Islet precursor cell (in vitro differentiated cells): Measurements from ENCODE around the gene LSM2.
"Not testable (repeated sequence)": the region's sequence is repeated elsewhere in the genome, so short reads cannot be mapped to it uniquely, and the experiment has no call there.

ENCODE experiments used
- DNase-seq: peaks from one replicate; pipeline ENCODE4 v3.0.0-alpha.2; 2018

LSM2 gene

DNA sequence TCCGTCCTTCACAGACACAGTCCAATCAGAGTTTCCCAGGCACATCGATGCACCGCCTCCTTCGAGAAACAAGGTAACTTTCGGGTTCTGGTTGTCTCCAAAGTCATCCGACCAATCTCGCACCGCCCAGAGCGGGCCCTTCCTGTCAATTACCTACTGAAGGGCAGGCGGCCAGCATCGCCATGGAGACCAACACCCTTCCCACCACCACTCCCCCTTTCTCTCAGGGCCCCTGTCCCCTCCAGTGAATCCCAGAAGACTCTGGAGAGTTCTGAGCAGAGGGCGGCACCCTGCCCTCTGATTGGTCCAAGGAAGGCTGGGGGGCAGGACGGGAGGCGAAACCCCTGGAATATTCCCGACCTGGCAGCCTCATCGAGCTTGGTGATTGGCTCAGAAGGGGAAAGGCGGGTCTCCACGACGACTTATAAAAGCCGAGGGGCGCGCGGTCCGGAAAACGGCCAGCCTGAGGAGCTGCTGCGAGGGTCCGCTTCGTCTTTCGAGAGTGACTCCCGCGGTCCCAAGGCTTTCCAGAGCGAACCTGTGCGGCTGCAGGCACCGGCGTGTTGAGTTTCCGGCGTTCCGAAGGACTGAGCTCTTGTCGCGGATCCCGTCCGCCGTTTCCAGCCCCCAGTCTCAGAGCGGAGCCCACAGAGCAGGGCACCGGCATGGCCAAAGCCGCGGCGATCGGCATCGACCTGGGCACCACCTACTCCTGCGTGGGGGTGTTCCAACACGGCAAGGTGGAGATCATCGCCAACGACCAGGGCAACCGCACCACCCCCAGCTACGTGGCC, 20.7 kb upstream of the LSM2 start, which contains the start of gene HSPA1B:
Gene HSPA1B (plus strand): TSS at position 453 of the 794 bp plus-strand sequence. CDS start 213 bp downstream, at position 666.
- peak; percentile 100 for DNase-seq

- no peak for DNase-seq
Measured at GRCh38 chr6:31826793-31827285, 20.1 kb upstream of the LSM2 start.

DNA sequence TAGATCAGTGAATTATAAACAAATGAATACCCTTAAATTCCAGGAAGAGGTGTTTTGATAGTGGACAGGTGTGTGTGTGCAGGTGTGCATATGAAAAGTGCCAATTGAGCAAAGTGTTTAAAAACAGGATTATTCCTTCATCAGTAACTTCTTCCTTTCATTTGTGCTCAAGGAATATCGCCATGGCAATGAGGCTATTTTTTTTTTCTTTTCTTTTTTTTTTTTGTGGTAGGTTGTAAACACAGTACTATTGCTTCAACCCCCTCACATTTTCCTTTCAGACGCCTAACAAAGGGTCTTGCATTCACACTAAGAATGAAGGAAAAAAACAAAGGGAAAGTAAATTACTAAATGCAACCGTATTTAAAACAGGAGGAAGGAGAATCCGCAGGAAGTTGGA, 18.8 kb upstream of the LSM2 start:
- DNase-seq = no peak

DNA sequence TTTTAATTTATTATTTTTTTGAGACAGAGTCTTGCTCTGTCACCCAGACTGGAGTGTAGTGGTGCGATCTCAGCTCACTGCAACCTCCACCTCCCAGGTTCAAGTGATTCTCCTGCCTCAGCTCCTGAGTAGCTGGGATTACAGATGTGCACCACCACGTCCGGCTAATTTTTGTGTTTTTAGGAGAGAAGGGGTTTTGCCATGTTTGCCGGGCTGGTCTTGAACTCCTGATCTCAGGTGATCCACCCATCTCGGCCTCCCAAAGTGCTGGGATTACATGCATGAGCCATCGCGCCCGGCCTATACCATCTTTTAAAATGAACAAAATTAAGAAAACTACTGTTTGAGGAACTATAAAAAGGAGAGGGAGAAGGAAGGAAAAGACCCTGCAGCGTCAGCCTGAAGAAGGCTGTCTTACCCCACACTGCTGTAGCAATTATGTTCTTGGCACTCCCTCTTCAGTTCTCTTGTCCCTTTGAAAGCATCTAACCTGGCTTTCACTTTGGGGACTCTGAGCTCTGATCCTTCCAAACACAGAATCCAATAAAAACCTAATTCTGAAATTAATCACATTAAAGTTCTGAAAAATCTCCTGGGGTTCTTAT, 16.9 kb upstream of the LSM2 start:
- DNase-seq = not testable (repeated sequence)

DNA sequence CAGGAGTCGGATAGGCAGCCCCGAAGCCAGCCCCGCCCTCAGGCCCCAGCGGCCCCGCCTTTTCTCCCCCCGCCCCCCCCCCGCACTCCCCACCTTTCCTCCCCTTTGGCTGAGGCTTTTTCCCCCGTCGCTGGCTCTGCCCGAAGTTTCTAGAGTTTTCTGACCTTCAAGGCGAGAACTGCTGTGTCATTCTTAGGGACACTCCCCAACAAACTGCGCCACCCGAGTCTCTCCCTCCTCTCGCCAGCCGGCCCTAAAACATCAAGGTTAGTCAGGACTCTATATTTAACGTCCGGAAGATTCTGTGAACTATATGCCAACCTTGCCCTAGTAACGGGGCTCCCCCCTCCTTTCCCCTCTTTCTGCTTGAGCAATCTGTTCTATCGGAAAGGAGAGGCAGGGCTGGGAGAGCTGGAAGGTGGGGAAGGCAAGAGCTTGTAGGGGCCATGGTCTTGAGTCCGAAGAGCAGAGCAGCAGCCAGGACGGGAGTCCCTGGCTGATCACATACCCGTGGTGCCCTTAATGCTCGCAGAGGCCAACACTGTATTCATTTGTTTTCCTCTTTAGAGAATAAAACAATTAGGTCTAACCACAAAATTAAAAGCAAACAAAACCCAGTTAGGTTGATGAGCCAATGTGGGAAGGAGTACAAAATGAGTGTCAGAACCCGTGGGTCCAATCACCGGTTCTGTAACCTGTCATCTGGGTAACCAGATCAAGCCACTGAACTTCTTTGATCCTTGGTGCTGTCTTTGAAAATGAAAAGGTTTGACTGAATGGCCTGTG, 15.5 kb upstream of the LSM2 start:
- peak; percentile 89 for DNase-seq

GRCh38 chr6:31821301-31822035, 14.7 kb upstream of the LSM2 start:
- DNase-seq = peak; percentile 78

GRCh38 chr6:31820399-31820798, 13.6 kb upstream of the LSM2 start:
- DNase-seq = not testable (repeated sequence)

DNA sequence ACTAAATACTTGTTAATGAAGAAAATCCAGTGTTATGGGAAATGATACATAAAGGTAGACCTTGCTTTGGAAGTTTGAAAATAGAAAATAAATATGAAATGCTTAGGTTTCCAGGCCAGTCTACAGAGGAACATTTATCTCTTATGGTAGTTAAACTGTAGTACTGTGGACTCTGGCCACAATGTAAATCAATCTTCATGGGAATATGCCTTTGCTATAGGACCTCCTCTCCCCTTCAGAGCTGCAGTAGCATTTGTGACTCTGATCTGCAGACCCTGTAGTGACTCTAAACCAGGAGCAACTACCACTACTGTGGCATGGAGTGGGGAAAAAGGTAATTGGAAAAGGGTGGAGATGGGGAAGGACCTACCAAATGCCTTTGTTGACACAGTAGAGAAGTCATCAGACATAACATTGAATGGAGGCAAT, 13.1 kb upstream of the LSM2 start:
- DNase-seq = no peak

- DNase-seq = not testable (repeated sequence)
Measured at GRCh38 chr6:31817929-31818511, 11.3 kb upstream of the LSM2 start.

GRCh38 chr6:31817133-31817928, 10.6 kb upstream of the LSM2 start:
- DNase-seq = not testable (repeated sequence)

GRCh38 chr6:31815025-31815838, 8.5 kb upstream of the LSM2 start, which contains the start of the genes HSPA1A and HSPA1L:
Gene HSPA1A (plus strand): TSS chr6:31815543. CDS start chr6:31815757, 214 bp downstream.
Gene HSPA1L (minus strand): TSS chr6:31815283. CDS start chr6:31811972, 3,311 bp downstream.
- peak; percentile 100 for DNase-seq

GRCh38 chr6:31814677-31815024, 7.9 kb upstream of the LSM2 start:
- DNase-seq = peak; percentile 98

DNA sequence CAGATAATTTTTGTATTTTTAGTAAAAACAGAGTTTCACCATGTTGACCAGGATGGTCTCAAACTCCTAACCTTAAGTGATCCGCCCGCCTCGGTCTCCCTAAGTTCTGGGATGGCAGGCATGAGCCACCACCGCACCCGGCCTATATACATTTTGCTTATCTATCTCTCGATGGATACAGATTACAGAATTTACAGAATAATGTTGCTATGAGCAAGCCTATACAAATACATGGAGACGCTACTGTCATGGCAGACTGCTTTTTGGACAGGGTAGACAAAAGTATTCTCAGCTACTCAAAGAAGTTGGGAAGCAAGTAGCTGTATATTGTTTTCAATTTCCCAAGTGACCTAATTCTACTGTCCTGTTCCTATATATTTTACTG, 6.7 kb upstream of the LSM2 start:
- DNase-seq = no peak

DNA sequence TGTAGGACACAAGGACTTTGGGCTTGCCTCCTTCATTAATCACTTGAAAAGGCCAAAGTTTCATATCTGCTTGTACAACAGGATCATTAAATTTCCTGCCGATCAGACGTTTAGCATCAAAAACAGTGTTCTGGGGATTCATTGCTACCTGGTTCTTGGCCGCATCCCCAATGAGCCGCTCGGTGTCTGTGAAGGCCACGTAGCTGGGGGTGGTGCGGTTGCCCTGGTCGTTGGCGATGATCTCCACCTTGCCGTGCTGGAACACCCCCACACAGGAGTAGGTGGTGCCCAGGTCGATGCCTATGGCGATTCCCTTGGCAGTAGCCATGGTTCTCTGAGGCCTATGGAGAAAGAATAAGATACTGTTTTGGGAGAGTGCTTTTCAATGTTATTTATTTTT, 4.9 kb upstream of the LSM2 start:
- DNase-seq = no peak

DNA sequence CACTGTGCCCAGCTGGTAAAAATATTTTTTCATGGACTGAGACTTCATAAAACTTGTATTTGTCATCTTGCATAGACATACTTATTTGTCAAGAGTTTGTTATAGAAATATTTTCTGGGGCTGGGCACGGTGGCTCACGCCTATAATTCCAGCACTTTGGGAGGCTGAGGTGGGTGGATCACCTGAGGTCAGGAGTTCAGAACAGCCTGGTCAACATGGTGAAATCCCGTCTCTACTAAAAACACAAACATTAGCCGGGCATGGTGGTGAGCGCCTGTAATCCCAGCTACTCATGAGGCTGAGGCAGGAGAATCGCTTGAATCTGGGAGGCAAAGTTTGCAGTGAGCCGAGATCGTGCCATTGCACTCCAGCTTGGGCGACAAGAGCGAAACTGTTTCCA, 1.8 kb upstream of the LSM2 start:
- DNase-seq = not testable (repeated sequence)

DNA sequence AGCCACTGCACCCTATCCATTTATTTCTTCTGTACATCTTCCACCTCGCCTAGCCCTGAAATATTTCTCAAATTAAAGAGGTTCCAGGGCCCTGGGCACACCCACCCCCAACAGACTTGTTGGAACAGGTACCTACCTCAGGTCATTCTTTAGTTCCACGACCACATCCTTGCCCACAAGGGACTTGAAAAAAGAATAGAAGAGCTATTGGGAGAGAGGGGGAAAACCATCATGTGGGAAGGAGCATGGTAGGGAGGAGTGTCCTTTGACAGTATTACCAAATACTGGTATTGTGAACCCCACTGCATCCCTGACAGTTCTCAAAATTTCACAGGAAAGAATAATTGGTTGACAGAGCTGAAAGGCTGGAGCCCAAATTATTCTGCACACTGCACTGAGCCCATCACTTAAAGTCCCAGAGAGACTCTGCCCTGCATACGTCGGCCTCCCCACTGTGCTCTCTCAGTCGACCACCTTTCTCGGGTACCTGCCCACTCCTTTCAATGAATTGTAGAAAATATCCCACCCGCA, 762 bp downstream of the LSM2 start:
- DNase-seq = no peak

DNA sequence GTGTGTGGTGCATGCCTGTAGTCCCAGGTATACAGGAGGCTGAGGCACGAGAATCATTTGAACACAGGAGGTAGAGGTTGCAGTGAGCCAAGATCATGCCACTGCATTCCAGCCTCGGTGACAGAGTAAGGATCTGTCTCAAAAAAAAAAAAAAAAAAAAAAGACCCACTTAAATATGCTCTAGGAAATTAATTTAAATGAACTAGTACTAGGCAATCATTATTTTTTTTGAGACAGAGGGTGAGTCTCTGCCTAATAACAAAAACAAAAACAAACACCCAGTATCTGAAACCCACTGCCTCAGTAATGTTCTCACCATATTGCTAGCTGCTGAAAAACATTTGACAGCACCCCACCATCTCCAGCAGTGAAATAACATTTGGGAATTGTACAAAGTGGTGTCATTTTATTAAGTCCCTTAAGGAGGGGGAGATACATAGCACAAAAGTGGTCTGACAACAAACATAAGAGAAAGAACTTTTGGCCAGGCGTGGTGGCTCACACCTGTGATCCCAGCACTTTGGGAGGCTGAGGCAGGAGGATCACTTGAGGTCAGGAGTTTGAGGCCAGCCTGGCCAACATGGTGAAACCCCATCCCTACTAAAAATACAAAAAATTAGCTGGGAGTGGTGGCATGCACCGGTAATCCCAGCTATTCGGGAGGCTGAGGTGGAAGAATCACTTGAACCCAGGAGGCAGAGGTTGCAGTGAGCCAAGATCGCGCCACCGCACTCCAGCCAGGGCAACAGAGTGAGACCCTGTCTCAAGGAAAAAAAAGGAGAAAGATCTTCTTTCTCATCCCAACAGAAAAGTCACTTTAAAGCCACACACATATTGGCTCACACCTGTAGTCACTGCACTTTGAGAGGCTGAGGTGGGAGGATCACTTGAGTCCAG, 5.5 kb downstream of the LSM2 start:
- not testable (repeated sequence) for DNase-seq

DNA sequence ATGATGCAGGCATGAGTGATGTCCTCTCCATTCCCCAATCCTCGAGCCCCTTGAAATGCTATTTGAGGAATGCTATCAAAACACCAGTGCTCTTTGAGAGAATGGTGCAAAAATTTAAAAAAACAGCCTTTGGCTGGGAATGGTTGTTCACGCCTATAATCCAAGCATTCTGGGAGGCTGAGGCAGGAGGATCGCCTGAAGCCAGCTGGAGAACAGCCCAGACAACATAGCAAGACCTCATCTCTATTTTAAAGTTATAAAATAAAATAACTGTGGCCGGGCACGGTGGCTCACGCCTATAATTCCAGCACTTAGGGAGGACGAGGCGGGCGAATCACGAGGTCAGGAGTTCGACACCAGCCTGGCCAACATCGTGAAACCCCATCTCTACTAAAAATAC, 7.0 kb downstream of the LSM2 start:
- DNase-seq = no peak

DNA sequence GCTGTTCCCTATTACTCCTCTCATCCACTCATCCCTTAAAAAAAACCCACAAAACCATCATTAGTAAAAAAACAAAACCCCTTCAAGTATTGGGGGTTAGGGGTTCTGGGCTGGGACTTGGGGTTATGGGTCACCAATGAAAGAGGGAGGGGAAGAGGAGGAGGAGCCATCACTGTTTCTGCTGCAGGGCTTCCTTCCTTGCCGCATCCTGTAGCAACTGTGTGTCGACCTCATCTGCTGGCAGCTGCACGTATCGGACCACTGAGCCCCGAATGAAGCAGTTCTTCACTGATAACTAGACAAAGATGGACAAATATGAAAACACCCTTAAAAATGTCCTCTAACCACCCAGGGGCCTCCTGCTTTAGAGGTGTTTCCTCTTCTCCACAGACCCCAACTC, 9.2 kb downstream of the LSM2 start:
- DNase-seq = no peak
